GM18520 (cell line): ENCODE measurements around the gene ZC3H18.

Experiments used
- ATAC-seq: cut with Tn5 transposase; IDR thresholded peaks from one replicate; pipeline ENCODE4 v1.9.1; 2021; ENCODE audit not compliant: unreplicated experiment

ZC3H18 gene

DNA sequence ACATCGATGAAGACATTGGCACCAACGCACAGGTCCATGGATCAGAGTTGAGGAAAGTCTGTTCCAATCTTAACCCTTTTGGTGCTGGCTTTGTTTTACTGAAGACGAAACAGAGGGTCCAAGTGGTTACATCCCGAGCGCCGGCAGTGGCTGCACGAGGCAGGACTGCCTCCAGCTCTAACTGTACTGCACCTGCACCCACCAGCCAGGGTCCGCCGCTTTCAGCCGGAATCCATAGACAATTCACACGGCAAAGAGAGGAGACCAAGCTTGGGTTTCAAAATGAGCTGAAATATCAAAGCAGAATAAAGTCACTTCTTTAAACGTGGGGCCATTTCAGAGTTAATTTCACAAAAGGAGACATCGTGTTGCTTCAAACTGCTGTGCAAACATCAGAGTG, 21.2 kb upstream of the ZC3H18 start:
- ATAC-seq: no peak

DNA sequence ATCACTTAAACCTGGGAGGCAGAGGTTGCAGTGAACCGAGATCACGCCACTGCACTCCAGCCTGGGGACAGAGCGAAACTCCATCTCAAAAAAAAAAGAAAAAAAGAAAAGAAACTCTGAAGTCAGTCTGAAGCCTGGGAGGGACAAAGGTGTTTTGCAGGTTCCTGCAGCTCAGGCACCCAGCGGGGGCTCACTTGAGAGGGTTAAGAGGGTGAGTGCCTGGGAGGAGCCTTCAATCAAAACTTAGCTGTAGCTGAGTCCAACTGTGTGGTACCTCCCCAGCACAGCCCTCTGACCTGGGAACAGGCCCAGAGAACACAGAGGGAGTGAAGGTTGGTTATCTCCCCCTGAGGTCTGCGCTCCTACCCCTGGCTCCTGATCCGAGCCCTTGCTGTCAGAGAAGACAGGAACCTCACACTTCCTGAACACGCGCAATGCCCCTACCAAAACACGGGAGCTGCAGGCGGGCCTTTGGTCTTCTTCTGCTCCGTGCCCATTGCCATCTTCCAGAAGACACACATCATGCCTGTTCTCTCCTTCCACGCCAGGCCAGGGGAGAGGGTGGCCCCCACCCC, 20.4 kb upstream of the ZC3H18 start:
- ATAC-seq: no peak

DNA sequence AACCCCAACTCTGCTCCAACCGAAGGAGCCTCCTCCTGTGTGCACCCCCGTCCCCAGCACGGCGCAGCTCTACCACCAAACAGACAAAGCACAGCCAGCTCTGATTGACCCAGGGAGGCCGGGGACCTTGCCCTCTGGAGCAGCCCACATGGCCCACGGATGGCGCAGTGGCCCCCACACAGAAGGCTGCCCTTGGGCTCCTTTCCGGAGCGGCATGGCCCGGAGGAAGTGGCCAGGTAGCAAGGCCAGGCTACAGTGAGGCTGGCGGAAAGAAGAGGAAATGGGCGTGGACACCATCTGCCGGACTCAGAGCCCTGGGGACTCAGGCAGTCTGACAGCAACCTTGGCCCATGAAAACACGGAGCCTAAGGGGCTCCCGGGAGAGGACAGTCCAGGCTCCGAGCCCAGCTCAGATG, 19.9 kb upstream of the ZC3H18 start:
- ATAC-seq: no peak

DNA sequence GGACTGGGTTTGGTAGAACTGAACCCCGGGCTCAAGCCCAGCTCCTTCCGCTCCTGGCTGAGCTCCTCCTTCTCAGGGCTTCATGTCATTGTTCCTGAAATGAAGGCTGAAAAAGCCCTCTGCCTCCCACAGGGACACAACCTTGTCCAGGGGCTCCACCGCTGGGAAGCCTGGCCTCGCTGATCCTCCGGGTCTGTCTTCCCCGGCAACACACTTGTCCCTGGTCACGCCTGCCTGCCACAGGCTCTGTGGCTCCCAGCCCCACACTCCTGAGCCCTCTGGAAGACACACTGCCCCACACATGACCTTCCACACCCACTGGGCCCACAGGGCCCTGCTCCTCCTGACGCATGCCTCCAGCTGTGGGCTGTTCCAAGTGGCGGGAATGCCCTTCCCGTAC, 18.0 kb upstream of the ZC3H18 start:
- no peak for ATAC-seq

DNA sequence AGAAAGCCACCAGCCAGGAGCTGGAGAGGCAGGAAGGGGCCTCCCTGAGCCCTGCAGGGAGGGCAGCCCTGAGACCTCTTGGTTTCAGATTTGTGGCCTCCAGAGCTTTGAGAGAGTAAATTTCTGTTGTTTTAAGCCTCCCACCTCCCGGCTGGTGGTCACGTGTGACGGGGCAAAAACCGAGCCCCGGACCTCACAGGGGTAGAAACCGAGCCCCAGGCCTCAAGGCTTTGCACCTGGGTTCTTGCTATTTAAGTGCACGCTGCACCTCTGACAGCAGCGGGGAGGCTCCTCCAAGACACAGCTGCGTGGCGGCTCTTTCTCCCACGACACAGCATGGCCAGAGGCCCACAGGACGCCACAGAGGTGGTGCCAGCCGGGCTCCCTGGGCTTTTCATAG, 17.4 kb upstream of the ZC3H18 start:
- ATAC-seq: no peak

DNA sequence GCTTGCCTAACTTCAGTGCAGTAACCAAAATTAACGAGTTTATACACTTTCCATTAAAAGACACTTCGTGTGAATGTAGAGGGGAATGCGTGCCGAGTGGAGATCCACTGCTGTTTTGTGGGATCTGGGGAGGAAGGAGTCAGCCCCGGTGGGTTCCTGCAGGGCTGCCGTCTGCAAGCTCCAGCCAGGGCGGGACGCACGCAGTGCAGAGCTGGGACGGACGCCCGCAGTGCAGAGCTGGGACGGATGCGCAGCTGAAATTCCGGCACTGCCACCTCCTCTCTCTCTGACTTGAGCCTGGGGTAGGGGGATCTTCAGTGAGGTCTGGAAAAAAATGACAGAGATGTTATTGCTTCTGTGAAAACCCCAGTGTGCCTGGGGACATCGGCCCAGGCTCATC, 16.5 kb upstream of the ZC3H18 start:
- no peak for ATAC-seq

DNA sequence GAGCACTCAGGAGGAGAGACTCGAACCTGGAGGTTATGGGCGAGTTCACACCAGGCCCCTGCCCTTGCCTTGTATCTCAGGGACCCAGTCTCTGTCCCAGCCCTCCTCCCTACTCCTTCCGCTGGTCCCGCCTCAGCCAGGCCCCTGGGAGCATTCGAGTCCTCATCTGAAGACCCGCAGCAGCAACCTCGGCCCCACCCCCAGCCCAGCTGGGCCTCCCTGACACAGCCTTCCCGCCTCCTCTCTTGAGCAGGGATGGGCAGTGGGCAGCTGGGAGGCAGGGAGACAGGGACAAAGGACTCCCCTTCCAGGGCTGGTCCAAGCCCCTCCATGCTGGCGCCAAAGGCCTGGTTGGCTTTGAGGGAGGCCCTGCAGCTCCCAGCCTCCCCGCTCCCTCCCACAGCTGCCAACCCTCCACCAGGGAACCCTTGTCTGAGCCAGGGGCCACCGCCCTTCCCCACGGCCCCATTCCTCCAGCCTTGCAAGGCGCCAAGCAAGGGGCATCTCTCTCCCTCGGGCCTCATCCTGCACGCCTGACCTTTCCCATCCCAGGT, 15.4 kb upstream of the ZC3H18 start:
- no peak for ATAC-seq

DNA sequence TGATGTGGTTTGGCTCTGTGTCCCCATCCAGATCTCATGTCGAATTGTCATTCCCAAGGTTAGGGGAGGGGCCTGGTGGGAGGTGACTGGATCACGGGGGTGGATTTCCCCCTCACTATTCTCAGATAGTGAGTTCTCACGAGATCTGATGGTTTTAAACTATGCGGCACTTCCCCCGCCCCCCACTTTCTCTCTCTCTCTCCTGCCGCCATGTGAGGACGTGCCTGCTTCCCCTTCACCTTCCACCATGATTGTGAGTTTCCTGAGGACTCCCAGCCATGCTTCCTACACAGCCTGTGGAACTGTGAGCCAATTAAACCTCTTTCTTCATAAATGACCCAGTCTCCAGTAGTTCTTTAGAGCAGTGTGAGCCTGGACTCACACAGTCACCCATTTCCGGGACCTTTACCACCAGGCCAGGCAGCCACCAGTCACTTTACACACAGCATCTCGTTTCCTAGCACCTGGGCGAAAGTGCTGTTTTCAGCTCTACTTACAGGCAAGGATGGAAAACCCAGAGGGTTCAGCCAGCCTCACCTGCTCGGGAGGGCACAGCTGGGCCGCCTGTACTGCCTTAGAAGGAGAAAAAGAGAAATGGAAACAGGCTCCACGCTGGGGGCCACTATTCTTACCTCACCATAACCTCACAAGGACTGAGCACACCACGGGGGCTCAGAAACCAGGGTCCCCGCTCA, 13.8 kb upstream of the ZC3H18 start:
- no peak for ATAC-seq

DNA sequence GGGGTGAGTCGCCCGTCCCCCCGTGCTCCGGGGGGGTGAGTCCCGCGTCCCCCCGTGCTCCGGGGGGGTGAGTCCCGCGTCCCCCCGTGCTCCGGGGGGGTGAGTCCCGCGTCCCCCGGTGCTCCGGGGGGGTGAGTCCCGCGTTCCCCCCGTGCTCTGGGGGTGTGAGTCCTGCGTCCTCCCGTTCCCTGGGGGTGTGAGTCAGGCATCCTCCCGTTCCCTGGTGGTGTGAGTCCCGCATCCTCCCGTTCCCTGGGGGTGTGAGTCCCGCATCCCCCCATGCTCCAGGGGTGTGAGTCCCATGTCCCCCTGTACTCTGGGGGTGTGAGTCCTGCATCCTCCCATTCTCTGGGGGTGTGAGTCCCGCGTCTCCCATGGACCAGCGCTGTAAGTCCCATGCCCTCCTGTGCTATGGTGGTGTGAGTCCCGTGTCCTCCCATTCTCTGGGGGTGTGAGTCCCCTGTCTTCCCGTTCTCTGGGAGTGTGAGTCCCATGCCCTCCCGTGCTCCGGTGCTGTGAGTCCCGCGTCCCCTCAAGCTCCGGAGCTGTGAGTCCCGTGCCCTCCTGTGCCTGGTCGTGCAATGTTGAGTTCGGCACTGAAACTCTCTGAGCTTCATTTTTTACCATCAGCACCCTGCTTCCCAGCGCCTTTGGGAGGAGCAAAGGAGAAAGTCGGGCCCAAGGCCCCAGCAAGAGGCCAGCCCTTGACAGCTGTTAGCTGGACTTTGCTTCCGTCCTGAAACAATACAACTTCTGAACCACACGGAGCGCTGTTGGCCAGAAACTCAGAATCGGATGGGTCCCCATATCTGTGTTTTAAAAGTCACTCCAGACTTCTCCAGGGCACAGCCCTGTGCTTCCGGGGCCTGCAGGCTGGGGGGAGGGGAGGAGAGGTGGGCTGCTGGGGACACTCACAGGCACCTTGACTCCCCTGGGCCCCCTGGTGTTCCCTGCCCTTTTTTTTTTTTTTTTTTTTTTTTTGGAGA, 11.5 kb upstream of the ZC3H18 start:
- ATAC-seq: no peak

DNA sequence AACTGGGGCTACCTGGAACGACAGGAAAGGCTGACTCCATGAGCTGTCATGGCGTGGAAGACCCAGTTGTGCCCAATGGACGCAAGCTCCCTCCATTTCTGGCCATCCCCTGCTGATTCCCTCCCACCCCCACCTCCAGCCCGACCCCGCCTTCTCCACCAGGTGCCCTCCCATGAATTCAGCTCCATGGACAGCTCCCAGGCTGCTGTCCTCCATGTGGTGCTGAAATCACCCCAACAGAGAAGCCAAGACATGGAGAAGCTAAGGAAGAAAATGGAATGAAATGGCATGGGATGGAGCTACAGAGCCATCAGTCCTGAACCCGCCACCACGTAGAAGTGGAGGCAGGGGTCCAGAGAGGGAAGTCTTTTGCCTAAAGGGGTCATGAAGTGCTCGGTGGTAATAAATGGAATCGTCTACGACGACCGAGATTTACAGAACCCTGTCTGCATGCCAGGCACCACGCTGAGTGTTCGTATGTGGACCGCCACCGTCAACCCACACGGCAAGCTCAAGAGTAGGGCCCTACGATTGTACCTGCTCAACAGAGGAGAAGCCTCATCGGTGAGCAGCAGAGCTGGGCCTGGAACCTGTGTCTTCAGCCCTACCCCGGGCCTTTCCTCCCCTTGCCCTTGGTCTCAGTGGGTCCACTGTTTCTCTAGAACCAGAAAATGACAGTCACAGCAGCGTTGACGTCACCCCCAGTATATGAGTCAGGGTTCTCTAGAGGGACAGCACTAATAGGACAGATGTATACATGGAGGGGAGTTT, 9.3 kb upstream of the ZC3H18 start:
- ATAC-seq: no peak

DNA sequence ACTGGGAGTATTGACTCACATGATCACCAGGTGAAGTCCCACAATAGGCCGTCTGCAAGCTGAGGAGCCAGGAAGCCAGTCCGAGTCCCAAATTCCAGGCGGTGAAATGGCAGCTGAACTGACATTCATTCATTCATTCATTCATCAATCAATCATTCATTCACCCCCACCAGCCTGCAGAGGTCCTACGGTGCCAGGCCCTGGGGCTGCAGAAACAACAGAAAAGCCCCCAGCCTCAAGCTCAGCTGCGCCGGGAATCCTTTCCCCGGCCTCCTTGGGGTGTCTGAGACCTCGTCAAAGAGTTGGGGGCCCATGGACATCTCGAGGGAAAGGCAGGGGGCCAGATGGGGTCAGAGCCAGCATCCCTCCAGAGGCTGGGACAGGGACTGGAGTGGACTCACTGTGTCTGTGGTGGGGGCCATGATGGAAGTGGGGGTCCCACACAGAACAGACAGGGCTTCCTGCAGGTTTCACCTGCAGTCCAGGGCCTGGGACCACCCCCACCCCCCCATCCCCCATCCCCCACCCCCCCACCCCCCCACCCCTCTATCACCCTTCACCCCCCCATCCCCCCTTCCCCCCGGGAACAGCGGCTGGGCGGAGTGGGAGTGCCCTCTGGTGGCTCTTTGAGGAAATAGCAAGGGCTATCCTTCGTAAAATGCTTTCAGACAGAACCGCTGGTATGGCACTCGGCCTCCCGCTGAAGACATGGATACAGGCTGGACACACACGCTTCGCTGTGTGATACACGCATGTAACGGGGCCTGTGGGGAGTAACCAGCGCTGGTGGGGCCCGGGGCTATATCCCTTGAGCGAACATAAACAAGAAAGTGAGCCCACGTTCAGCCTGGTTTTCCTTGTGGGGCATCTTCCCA, 8.5 kb upstream of the ZC3H18 start:
- no peak for ATAC-seq

DNA sequence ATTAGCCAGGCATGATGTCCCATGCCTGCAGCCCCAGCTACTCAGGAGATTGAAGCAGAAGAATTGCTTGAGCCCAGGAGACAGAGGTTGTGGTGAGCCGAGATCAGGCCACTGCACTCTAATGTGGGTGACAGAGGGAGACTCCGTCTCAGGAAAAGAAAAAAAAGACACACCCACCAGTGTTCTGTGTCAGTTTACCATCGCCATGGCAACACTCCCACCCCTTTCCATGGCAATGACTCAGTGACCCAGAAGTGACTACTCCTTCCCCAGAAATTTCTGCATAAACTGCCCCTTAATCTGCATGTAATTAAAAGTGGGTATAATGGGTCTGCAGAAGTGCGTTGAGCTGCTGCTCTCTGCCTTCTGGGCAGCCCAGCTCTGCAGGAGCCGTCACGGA, 4.0 kb upstream of the ZC3H18 start:
- no peak for ATAC-seq

DNA sequence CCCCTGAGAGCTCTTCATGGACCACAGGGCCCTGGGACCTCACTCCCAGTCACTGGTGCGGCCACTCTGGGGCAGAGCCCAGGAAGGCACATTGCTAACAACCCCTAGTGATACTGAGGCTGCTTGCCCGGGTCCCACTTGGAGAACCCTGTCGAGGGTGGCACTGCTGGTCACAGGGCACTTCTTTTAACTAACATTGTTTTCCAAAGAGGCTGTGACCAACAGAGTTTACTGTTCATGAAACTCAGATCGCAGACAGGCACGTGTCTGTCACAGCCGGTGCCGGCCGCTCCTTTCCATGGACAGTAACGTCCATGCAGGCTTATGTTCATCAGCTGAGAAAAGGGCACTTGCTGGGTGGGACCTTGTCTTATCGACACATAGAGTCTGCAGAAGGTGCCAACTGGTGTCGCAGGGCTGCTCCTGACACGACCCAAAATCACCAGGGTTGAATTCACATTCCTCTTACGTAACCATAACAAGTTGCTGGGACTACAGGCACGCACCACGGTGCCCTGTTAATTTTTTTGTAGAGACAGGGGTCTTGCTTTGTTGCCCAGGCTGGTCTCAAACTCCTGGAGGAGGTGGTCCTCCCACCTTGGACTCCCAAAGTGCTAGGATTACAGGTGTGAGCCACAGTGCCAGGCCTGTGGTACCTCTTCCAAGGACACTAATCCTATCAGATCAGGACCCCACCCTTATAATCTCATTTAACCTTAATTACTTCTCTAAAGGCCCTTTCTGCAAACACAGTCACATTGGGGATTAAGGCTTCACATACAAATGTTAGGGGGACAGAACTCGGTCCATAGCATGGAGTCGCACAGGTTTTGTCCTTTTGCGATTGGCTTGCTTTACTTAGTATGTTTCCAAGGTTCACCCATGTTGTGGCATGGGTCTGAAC, 1.2 kb upstream of the ZC3H18 start:
- ATAC-seq: no peak

DNA sequence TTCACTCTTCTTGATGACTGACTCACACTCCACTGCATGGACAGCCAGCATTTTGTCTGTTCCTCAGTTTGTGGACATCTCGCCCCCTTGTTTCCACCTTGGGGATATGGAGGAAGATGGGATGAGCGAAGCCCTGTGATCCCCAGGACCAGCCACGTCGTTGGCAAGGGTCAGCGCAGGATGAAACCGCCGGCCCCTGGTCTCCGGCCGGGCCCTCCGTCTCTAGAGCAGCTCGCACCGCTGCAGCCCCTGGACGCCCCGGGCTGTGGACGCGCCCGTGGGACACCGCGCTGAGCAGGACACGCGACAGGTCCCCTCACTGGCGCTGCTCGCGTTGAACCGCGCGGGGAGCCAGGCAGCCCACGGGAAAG, 604 bp upstream of the ZC3H18 start:
- ATAC-seq: peak; percentile 5

DNA sequence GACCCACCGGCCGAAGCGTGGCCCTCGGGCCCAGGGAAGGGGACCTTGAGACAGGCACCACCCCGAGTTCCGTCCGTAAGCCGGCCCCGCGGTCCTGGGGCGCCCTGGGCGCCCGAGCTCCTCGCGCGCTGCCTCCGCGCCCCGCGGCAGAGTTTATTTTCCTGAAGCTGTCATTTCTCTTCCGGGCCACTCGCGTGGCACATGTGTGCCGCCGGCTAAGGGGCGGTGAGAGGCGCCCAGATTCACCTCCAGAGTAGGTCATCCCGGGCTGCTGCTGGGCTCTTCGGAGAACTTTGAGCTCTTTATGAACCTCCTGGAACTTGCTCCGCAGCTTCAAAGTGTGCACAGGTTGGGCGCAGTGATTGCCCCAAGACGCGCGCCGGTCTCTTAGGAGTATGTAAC, 489 bp downstream of the ZC3H18 start:
- ATAC-seq: no peak

DNA sequence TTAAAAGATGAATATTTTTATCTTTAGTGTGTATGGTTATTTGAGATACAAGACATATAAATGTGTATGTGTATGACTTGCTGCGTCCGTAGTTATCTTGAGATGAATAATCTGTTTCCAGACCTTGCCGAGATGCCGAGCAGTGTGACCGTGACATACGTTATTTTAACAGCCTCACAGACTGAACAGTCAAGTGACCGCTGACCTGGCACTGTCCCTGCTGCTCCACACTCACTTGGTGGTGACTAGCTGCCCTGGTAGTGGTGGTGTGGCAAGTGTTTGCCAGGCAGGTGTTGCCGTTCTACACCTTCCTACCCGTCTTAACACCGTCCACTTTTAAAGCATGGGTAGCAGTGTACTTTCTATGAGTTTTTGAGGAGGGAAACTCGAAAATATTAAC, 5.0 kb downstream of the ZC3H18 start:
- no peak for ATAC-seq

DNA sequence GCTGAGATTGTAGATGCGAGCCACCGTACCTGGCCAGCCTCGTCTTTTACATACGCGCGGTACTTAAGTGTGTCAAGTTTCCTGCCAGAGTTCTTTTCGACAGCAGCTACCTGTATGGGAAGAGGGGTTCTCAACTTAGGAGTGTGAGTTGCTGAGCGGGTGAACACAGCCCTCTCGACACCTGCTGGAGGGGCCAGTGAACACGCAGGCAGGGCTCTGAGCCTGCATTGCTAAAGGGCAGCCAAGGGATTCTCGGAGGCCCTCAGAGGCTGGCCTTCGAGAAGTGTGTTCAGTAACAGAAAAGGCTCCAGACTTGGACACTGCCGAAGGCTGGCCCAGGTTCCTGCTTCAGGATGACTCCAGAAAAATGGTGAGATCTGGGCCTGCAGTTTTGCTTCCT, 6.1 kb downstream of the ZC3H18 start:
- no peak for ATAC-seq

DNA sequence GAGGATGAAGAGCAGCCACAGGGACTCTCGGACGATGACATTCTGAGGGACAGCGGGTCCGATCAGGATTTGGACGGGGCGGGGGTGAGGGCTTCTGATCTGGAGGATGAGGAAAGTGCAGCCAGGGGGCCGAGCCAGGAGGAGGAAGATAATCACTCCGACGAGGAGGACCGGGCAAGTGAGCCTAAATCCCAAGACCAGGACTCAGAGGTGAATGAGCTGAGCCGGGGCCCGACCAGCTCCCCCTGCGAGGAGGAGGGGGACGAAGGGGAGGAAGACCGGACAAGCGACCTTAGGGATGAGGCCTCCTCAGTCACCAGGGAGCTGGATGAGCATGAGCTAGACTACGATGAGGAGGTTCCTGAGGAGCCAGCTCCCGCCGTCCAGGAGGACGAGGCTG, 7.0 kb downstream of the ZC3H18 start:
- no peak for ATAC-seq
